Right lobe of liver (tissue), 6 donors: ENCODE measurements around the gene MON2. TPM values are rescaled to one million over a fixed set of nuclear protein-coding genes. Genes with fewer than 3 reads are reported as not detected.

Experiments
- ATAC-seq, 4 donors: fragments of 200-7000 bp; cut with Tn5 transposase; one replicate each; pipeline ENCODE4 v1.9.1; 2020; ENCODE audit warnings: mild to moderate bottlenecking in 4 of 4, moderate library complexity in 4 of 4
- DNase-seq, 3 donors: peaks; one replicate each; pipeline ENCODE4 v3.0.0-alpha.2; 2020
- H3K27ac ChIP-seq, 3 donors: fragments of 200-600 bp; one replicate each; pipeline ENCODE4 v1.8.0; 2022
- H3K27me3 ChIP-seq, 2 donors: fragments of 200-600 bp; one replicate each; pipeline ENCODE4 v1.8.0; 2022
- H3K36me3 ChIP-seq, 4 donors: fragments of 200-600 bp; sonication (generic) in 1 of 4; one replicate each; pipeline versions ENCODE4 v1.5.1 to v1.8.0; 2017 to 2022; ENCODE audit warnings: control low read depth in 1 of 4
- H3K4me1 ChIP-seq, 4 donors: fragments of 200-600 bp; sonication (generic) in 1 of 4; one replicate each; pipeline versions ENCODE4 v1.5.1 to v1.8.0; 2017 to 2022; ENCODE audit warnings: control low read depth in 1 of 4
- H3K4me3 ChIP-seq, 3 donors: fragments of 200-600 bp; one replicate each; pipeline ENCODE4 v1.8.0; 2022
- H3K9me3 ChIP-seq, 4 donors: fragments of 200-600 bp; sonication (generic) in 1 of 4; one replicate each; pipeline versions ENCODE4 v1.5.1 to v1.8.0; 2017 to 2022; ENCODE audit warnings: control low read depth in 1 of 4
- CTCF ChIP-seq, 4 donors: fragments of 200-600 bp in 3 of 4; fragments of 450-650 bp in 1 of 4; IDR thresholded peaks; one replicate each; pipeline versions ENCODE4 v1.5.1 to v1.8.0; 2016 to 2022; ENCODE audit warnings: antibody characterized with exemption in 4 of 4, mild to moderate bottlenecking in 2 of 4
- POLR2A ChIP-seq: fragments of 450-650 bp; IDR thresholded peaks from one replicate; pipeline ENCODE4 v1.6.1; 2017; ENCODE audit warnings: antibody characterized with exemption, mild to moderate bottlenecking
- WGBS: methylation state at CpG from one replicate; pipeline ENCODE4 v1.1.6; 2018; ENCODE audit warnings: low coverage, low lambda C conversion rate; ENCODE audit not compliant: insufficient coverage; ENCODE audit errors: missing lambda C conversion rate; 5-methylcytosine and 5-hydroxymethylcytosine counted together
- intact Hi-C, 2 donors: fragments of 100-400 bp; cut with DNase I; formaldehyde crosslinking; loops; one replicate each; pipeline versions ENCODE4 v1.11.2 to v1.14.1; 2022
- total RNA-seq, 6 experiments: library from RNA; depleted of rRNA in 2 of 6; stranded (reverse); fragments of >200 nt in 2 of 6; fragmentation: NEBNext Ultra II Directional in 3 of 6; extraction: Animal tissue kit (Norgen Biotek cat#: 25700) in 3 of 6; gene quantifications; one replicate each; pipeline versions ENCODE4 v1.1.0 to v1.2.4, GENCODE V29; 2016 to 2023
- donor health status: DM: no; HTN: yes; CAD: no.
- donor health status: DM: no; HTN: no; CAD: no.
- donor health status: DM: no; HTN: no; CAD: no.
- donor health status: DM: no; HTN: yes; CAD: no.
- donor health status: DM: no; HTN: yes; CAD: no.

Gene MON2
- total RNA-seq, 6 experiments from 2014 or later, result 26.6 to 37.4 (median 30.5) TPM

DNA sequence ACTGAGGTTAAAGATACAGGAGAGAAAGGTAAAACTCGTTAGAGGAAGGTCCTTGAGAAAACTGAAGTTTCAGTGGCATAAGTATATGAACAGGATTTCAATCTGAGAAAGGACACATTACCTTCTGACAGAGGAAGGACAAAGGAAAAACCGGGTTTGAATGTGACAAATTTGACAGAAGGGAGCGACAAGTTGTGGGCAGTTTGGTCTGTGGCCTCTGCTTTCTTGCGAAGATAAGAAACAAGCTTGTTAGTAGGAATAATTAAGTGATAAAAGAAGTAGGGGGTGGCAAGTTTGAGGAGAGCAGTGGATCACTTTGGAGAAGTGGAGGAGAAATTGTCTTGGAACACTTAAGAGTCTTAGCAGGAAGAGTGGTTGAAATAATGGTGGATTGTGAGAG, 5.1 kb downstream of the MON2 start:
- H3K9me3 ChIP-seq, result no peaks in the 10 kb centered on the region
- H3K4me3 ChIP-seq, result no peak overlapping the region
- intact Hi-C loops, result no loop called here
- no peaks in the 10 kb centered on the region for H3K27me3 ChIP-seq
- no peak overlapping the region for H3K27ac ChIP-seq
- DNase-seq (no peak), ATAC-seq (no peak)
- no peak for TF ChIP-seq POLR2A
- TF ChIP-seq CTCF (IDR thresholded peaks at IDR 0.05), result no peak
- H3K36me3 ChIP-seq, result no peaks in the 10 kb centered on the region
- 77% methylated on average over 4 of the region's 4 CpGs for WGBS
- H3K4me1 ChIP-seq, result peaks cover 0 to 26% (median 5%) of the 10 kb centered on the region in 4 donors

GRCh38 chr12:62472472-62472871, 5.8 kb downstream of the MON2 start:
- peaks cover 0 to 26% (median 5%) of the 10 kb centered on the region in 4 donors for H3K4me1 ChIP-seq
- ATAC-seq (no peak), DNase-seq (no peak)
- H3K9me3 ChIP-seq, result no peaks in the 10 kb centered on the region
- intact Hi-C loops, result no loop called here
- peaks cover 0 to 4% (median 0%) of the 10 kb centered on the region in 4 donors for H3K36me3 ChIP-seq
- no peak for TF ChIP-seq CTCF (IDR thresholded peaks at IDR 0.05)
- no peak for TF ChIP-seq POLR2A
- no peak overlapping the region for H3K4me3 ChIP-seq
- WGBS, result 82% methylated on average over 3 of the region's 3 CpGs
- no peaks in the 10 kb centered on the region for H3K27me3 ChIP-seq
- no peak overlapping the region for H3K27ac ChIP-seq

DNA sequence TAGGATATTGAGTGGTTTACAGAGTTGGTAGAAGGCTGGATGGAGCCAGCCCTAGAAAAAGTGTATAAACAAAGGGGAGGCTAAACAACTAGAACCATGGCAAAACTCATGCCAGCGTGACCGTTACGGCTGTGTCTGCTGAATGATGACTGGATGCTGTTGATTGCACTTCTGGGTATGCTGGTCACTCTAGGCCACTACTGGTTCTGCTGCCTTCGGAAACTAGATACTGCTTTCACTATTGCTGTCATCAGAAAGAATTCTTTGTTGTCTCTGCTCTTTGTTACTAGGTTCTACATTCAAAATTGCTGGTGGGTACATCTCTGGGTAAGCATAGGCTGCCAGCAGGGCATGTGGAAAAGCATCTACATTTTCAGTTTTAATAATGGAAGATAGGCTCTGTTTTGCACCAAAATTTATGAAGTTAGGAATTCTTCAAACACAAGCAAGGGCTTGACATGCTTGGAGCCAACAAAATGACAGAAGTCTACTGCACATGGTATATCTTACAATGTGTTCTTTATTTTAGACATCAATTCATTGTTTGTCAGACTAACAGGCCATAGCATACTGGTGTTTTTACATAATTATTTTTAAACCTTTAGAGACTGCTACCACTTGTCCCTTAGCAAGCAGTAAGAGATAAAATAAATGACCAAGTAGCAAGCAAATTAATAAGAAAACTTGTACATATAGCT, 15.4 kb downstream of the MON2 start:
- DNase-seq, result no peak

DNA sequence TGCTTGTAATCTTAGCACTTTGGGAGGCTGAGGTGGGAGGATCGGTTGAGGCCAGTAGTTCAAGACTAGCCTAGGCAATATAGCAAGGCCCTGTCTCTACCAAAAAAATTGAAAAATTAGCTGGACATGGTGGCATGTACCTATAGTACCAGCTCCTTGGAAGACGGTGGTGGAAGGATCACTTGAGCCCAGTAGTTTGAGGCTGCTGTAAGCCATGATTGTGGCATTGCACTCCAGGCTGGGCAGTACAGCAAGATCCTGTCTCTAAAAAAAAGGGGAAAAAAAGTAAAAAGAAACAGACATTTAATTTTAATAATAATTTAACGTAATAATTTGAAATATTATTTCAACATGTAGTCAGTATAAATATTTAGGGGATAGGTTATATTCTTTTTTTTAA, 16.1 kb downstream of the MON2 start:
- 100% methylated on average over 3 of the region's 3 CpGs for WGBS
- no peak for ATAC-seq
- Histone ChIP-seq H3K36me3 (peaks cover 0 to under 1% (median 0%) of the 10 kb centered on the region in 4 donors), H3K27ac (no peak overlapping the region), H3K4me1 (peaks cover 0 to 9% (median 0%) of the 10 kb centered on the region in 4 donors), H3K9me3 (no peaks in the 10 kb centered on the region), H3K27me3 (no peaks in the 10 kb centered on the region), H3K4me3 (no peak overlapping the region)
- TF ChIP-seq CTCF (IDR thresholded peaks at IDR 0.05), result no peak
- no peak for TF ChIP-seq POLR2A
- intact Hi-C loops, result no loop called here
- DNase-seq, result no peak

More for the DNA sequence above, 15.4 kb downstream of the MON2 start:
- H3K4me3 ChIP-seq, result no peak overlapping the region
- no peaks in the 10 kb centered on the region for H3K27me3 ChIP-seq
- peaks cover 0 to 9% (median 0%) of the 10 kb centered on the region in 4 donors for H3K4me1 ChIP-seq
- no peak for TF ChIP-seq POLR2A
- no peaks in the 10 kb centered on the region for H3K9me3 ChIP-seq
- 29% methylated on average over 1 of the region's 4 CpGs for WGBS
- ATAC-seq, result peak in 1 of 4 donors; percentile 72
- intact Hi-C loops, result no loop called here
- peaks cover 0 to 7% (median 0%) of the 10 kb centered on the region in 4 donors for H3K36me3 ChIP-seq
- H3K27ac ChIP-seq, result no peak overlapping the region

DNA sequence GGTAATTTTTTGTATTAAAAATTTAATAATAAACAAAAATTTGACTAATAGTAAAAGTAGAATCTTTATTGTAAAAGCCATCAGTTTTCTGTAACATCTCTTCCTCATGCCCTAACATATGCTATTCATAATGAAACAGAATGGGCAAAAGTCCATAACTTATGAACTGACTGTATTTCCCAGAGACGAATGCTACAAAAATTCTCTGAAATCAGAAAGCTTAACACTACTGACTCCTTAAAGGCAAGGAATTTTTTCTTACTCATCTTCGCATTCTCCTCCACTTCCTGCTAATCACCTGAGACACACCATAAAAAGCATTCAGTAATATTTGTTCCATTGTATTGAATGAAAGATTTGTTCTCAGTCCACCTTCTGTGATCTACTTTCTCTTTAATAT, 17.6 kb downstream of the MON2 start:
- Histone ChIP-seq H3K27ac (no peak overlapping the region), H3K9me3 (no peaks in the 10 kb centered on the region), H3K4me3 (no peak overlapping the region), H3K36me3 (no peaks in the 10 kb centered on the region), H3K4me1 (peaks cover 0 to 9% (median 0%) of the 10 kb centered on the region in 4 donors), H3K27me3 (no peaks in the 10 kb centered on the region)
- intact Hi-C loops, result no loop called here
- 84% methylated on average over 2 of the region's 2 CpGs for WGBS
- no peak for TF ChIP-seq POLR2A
- TF ChIP-seq CTCF (IDR thresholded peaks at IDR 0.05), result no peak
- DNase-seq (no peak), ATAC-seq (no peak)
